HAP-1 (cell line): Measurements from ENCODE around the gene AARS1.
"Not testable (repeated sequence)": the region's sequence is repeated elsewhere in the genome, so short reads cannot be mapped to it uniquely, and the experiment has no call there.

ENCODE experiments used
- DNase-seq, 2 experiments: peaks; one replicate each; pipeline ENCODE4 v3.0.0-alpha.2; 2016 to 2020; ENCODE audit warnings: low spot score in 2 of 2
- H3K27me3 ChIP-seq: fragments of 250-450 bp; sonication (Bioruptor Pico); 2 replicates; pipeline ENCODE4 v1.5.1; 2020; ENCODE audit warnings: low read depth, mild to moderate bottlenecking, moderate library complexity
- H3K36me3 ChIP-seq: fragments of 250-450 bp; sonication (Bioruptor Pico); replicated peaks from 2 replicates; pipeline ENCODE4 v1.5.1; 2020; ENCODE audit warnings: mild to moderate bottlenecking
- H3K4me1 ChIP-seq: fragments of 250-450 bp; sonication (Bioruptor Pico); 2 replicates; pipeline ENCODE4 v1.5.1; 2020; ENCODE audit warnings: mild to moderate bottlenecking
- H3K4me3 ChIP-seq: fragments of 250-450 bp; sonication (Bioruptor Pico); 2 replicates; pipeline ENCODE4 v1.5.1; 2020; ENCODE audit warnings: mild to moderate bottlenecking, moderate library complexity
- H3K9me3 ChIP-seq: fragments of 250-450 bp; sonication (Bioruptor Pico); 2 replicates; pipeline ENCODE4 v1.5.1; 2020; ENCODE audit warnings: mild to moderate bottlenecking, moderate library complexity
- in situ Hi-C: fragments of 300-500 bp; cut with MboI; formaldehyde crosslinking; loops from 3 replicates; pipeline ENCODE4 v1.14.3; 2020; ENCODE audit warnings: low sequenced_read_pairs, inconsistent platforms, mixed read lengths

AARS1 gene

GRCh38 chr16:70298988-70299938, 10.0 kb upstream of the AARS1 start, which contains the start of gene DDX19B:
Gene DDX19B, plus strand, starts transcription at chr16:70299186. Its CDS starts 112 bp downstream, at chr16:70299298.
- H3K4me3 ChIP-seq: no peak within 1 kb of the TSS
- no peaks in the 10 kb centered on the region for H3K27me3 ChIP-seq
- DNase-seq: no peak
- in situ Hi-C loops: no loop called here
- H3K4me1 ChIP-seq: no peaks in the 10 kb centered on the region
- H3K9me3 ChIP-seq: peaks cover 6% of the 10 kb centered on the region
- H3K36me3 ChIP-seq: no peaks in the 10 kb centered on the region

- no peaks in the 10 kb centered on the region for H3K9me3 ChIP-seq
- in situ Hi-C loops: no loop called here
Observed at GRCh38 chr16:70295634-70296033, 6.3 kb upstream of the AARS1 start.

GRCh38 chr16:70294385-70295025, 5.2 kb upstream of the AARS1 start:
- in situ Hi-C loops: no loop called here
- Histone ChIP-seq H3K27me3 (no peaks in the 10 kb centered on the region), H3K36me3 (no peaks in the 10 kb centered on the region), H3K4me1 (peaks cover 5% of the 10 kb centered on the region), H3K9me3 (no peaks in the 10 kb centered on the region), H3K4me3 (no peak overlapping the region)
- no peak for DNase-seq

More at GRCh38 chr16:70295634-70296033, 6.3 kb upstream of the AARS1 start:
- Histone ChIP-seq H3K27me3 (no peaks in the 10 kb centered on the region), H3K4me3 (no peak overlapping the region), H3K36me3 (no peaks in the 10 kb centered on the region), H3K4me1 (no peaks in the 10 kb centered on the region)
- no peak for DNase-seq

- H3K4me1 ChIP-seq, H3K27me3 ChIP-seq, H3K36me3 ChIP-seq, H3K4me3 ChIP-seq, H3K9me3 ChIP-seq, in situ Hi-C loops, DNase-seq: not testable (repeated sequence)
Observed at GRCh38 chr16:70292148-70292547, 2.8 kb upstream of the AARS1 start.

GRCh38 chr16:70290949-70291519, 1.7 kb upstream of the AARS1 start:
- in situ Hi-C loops: no loop called here
- H3K4me1 ChIP-seq: peaks cover 10% of the 10 kb centered on the region
- no peak for DNase-seq
- H3K27me3 ChIP-seq: no peaks in the 10 kb centered on the region
- no peaks in the 10 kb centered on the region for H3K9me3 ChIP-seq
- no peak overlapping the region for H3K4me3 ChIP-seq
- peaks cover 14% of the 10 kb centered on the region for H3K36me3 ChIP-seq

GRCh38 chr16:70287304-70287971, 1.9 kb downstream of the AARS1 start:
- H3K4me1 ChIP-seq, in situ Hi-C loops, H3K27me3 ChIP-seq, H3K9me3 ChIP-seq, DNase-seq: not testable (repeated sequence)
- peaks cover 48% of the 10 kb centered on the region for H3K36me3 ChIP-seq
- peak overlapping the region; percentile 92 for H3K4me3 ChIP-seq

- no peaks in the 10 kb centered on the region for H3K27me3 ChIP-seq
Observed at GRCh38 chr16:70276392-70276791, 12.9 kb downstream of the AARS1 start.

GRCh38 chr16:70271696-70272095, 17.6 kb downstream of the AARS1 start:
- H3K27me3 ChIP-seq: no peaks in the 10 kb centered on the region
- H3K4me3 ChIP-seq: no peak overlapping the region
- in situ Hi-C loops: no loop called here
- no peaks in the 10 kb centered on the region for H3K9me3 ChIP-seq
- no peaks in the 10 kb centered on the region for H3K4me1 ChIP-seq
- peaks cover 89% of the 10 kb centered on the region for H3K36me3 ChIP-seq
- no peak for DNase-seq

More at GRCh38 chr16:70276392-70276791, 12.9 kb downstream of the AARS1 start:
- H3K4me3 ChIP-seq: no peak overlapping the region
- no peaks in the 10 kb centered on the region for H3K9me3 ChIP-seq
- no peak for DNase-seq
- peaks cover 88% of the 10 kb centered on the region for H3K36me3 ChIP-seq
- H3K4me1 ChIP-seq: no peaks in the 10 kb centered on the region
- in situ Hi-C loops: no loop called here

- DNase-seq: no peak
- in situ Hi-C loops: no loop called here
- H3K4me1 ChIP-seq: no peaks in the 10 kb centered on the region
- peaks cover 91% of the 10 kb centered on the region for H3K36me3 ChIP-seq
- H3K4me3 ChIP-seq: no peak overlapping the region
- H3K9me3 ChIP-seq: no peaks in the 10 kb centered on the region
- H3K27me3 ChIP-seq: no peaks in the 10 kb centered on the region
Observed at GRCh38 chr16:70270176-70270575, 19.1 kb downstream of the AARS1 start.

- H3K36me3 ChIP-seq: peaks cover 93% of the 10 kb centered on the region
- H3K9me3 ChIP-seq: no peaks in the 10 kb centered on the region
- H3K4me3 ChIP-seq: no peak overlapping the region
- in situ Hi-C loops: loop anchor here (5.0 kb wide), 1 partner anchor 288 kb away; no protein-coding TSS in a partner anchor
- H3K4me1 ChIP-seq: no peaks in the 10 kb centered on the region
- no peaks in the 10 kb centered on the region for H3K27me3 ChIP-seq
- DNase-seq: no peak
Observed at GRCh38 chr16:70269471-70269870, 19.8 kb downstream of the AARS1 start.

GRCh38 chr16:70267922-70268321, 21.4 kb downstream of the AARS1 start:
- not testable (repeated sequence) for DNase-seq, H3K4me1 ChIP-seq, H3K9me3 ChIP-seq, H3K27me3 ChIP-seq, H3K4me3 ChIP-seq
- H3K36me3 ChIP-seq: peaks cover 95% of the 10 kb centered on the region
- in situ Hi-C loops: loop anchor here (5.0 kb wide), 1 partner anchor 289 kb away; no protein-coding TSS in a partner anchor

GRCh38 chr16:70267516-70267915, 21.8 kb downstream of the AARS1 start:
- peak; percentile 49 to 67 for DNase-seq

GRCh38 chr16:70259903-70260302, 29.4 kb downstream of the AARS1 start:
- H3K9me3 ChIP-seq, H3K27me3 ChIP-seq, H3K4me3 ChIP-seq, DNase-seq, H3K4me1 ChIP-seq, in situ Hi-C loops: not testable (repeated sequence)
- peaks cover 100% of the 10 kb centered on the region for H3K36me3 ChIP-seq

More at GRCh38 chr16:70267516-70267915, 21.8 kb downstream of the AARS1 start:
- Histone ChIP-seq H3K4me3 (no peak overlapping the region), H3K4me1 (no peaks in the 10 kb centered on the region), H3K36me3 (peaks cover 95% of the 10 kb centered on the region), H3K9me3 (no peaks in the 10 kb centered on the region), H3K27me3 (no peaks in the 10 kb centered on the region)
- in situ Hi-C loops: loop anchor here (5.0 kb wide), 1 partner anchor 290 kb away; no protein-coding TSS in a partner anchor
